HG02885 (cell line): ENCODE measurements around the gene SLC43A2.
"Not testable (repeated sequence)": the region's sequence is repeated elsewhere in the genome, so short reads cannot be mapped to it uniquely, and the experiment has no call there.

Experiments
- ATAC-seq: cut with Tn5 transposase; IDR thresholded peaks from one replicate; pipeline ENCODE4 v1.9.1; 2021; ENCODE audit warnings: mild to moderate bottlenecking; ENCODE audit not compliant: unreplicated experiment, poor library complexity

SLC43A2 gene

GRCh38 chr17:1568950-1569810 is 59.5 kb downstream of the SLC43A2 start:
- ATAC-seq, result no peak

DNA sequence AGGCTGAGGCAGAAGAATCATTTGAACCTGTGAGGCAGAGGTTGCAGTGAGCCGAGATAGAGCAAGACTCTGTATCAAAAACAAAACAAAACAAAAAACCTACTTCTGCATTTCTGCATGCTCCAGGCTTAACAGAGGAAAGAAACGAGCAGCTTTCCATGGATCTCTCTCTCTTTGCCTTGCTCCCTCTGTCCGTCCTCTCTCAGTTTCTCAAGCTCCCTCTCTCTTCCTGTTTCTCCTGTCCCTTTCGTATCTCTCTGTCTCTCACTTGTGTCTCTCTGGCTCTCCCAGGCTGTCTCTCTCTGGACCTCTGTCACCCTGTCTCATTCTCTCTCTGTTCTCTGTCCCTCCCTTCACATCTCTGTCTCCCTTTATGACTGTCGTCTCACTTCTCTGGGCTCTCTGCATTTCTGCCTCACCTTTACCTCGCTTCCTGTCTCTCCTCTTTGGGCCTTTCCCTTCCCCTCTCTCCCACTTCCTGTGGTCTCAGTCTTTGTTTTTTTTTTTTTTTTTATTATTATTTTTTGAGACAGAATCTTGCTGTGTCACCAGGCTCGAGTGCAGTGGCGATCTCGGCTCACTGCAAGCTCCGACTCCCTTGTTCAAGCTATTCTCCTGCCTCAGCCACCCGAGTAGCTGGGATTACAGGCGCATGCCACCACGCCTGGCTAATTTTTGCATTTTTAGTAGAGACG is 62.0 kb downstream of the SLC43A2 start:
- ATAC-seq, result no peak

DNA sequence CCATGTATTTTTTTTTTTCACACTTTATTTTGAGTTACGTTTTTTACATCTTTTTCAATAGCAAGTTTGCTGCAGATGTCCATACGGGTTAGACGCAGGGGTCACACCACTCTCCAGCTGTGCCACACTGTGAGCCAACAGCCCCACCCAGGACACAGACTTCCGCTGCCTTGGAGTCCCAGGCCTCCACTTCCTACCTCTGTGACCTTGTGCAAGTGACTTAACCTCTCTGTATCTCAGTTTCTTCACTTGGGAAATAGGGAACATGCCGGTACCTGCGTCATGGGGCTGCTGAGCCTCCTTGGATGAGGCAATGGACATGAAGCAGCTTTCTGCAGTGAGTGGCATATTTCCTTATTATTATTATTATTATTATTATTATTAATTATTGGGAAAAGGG is 62.8 kb downstream of the SLC43A2 start:
- ATAC-seq, result no peak

GRCh38 chr17:1563786-1564613 is 64.6 kb downstream of the SLC43A2 start:
- no peak for ATAC-seq

DNA sequence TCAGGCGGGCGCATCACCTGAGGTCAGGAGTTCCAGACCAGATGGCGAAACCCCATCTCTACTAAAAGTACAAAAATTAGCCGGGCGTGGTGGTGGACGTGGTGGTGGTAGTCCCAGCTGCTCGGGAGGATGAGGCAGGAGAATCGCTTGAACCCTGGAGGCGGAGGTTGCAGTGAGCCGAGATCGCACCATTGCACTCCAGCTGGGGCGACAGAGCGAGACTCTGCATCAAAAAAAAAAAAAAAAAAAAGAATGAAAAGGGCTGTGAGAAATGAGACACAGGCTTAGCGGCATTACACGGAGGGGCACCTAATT is 65.2 kb downstream of the SLC43A2 start:
- ATAC-seq, result not testable (repeated sequence)

GRCh38 chr17:1562176-1562643 is 66.4 kb downstream of the SLC43A2 start:
- peak; percentile 36 for ATAC-seq

GRCh38 chr17:1561420-1562175 is 67.0 kb downstream of the SLC43A2 start:
- peak; percentile 24 for ATAC-seq

- ATAC-seq, result no peak
Observed at GRCh38 chr17:1560858-1561355, 67.7 kb downstream of the SLC43A2 start.

DNA sequence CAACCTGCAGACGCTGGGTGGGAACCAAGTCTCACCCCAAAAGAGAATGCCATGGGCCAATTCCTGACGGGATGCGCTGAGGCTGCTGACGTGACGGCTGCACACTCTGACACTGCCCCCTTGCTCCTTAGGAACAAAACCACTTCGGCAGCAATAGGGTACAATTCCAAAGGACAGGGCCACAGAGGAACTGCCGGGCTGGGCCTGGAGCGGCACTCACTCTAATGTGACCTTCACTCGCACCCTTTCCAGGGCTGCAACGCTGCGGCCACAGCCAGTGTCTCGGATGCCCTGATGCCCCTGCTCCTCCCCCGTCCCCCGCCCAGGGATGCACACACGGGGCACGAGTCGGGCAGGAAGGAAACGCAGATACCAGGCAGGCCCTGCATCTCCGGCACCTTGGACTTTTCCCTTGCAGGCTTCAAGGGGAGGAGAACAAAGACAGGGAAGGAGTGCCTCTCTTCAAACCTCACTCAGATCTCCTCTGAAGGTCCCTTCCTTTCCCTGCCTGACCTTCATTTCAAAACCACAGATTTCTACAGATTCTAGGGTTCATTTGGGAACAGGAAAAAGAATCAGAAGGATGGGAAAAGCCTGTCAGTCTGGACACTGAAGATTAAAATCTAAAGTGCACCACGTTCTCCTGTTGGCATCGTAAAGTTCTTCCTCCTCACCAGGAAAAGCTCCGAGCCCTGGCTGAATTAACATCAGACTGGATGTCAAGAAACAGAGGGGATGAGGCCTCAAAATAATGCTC is 68.4 kb downstream of the SLC43A2 start:
- ATAC-seq, result no peak

GRCh38 chr17:1559047-1560043 is 69.3 kb downstream of the SLC43A2 start:
- ATAC-seq, result no peak

- ATAC-seq, result no peak
Observed at GRCh38 chr17:1558401-1558800, 70.2 kb downstream of the SLC43A2 start.

GRCh38 chr17:1557355-1558095 is 71.1 kb downstream of the SLC43A2 start:
- no peak for ATAC-seq

DNA sequence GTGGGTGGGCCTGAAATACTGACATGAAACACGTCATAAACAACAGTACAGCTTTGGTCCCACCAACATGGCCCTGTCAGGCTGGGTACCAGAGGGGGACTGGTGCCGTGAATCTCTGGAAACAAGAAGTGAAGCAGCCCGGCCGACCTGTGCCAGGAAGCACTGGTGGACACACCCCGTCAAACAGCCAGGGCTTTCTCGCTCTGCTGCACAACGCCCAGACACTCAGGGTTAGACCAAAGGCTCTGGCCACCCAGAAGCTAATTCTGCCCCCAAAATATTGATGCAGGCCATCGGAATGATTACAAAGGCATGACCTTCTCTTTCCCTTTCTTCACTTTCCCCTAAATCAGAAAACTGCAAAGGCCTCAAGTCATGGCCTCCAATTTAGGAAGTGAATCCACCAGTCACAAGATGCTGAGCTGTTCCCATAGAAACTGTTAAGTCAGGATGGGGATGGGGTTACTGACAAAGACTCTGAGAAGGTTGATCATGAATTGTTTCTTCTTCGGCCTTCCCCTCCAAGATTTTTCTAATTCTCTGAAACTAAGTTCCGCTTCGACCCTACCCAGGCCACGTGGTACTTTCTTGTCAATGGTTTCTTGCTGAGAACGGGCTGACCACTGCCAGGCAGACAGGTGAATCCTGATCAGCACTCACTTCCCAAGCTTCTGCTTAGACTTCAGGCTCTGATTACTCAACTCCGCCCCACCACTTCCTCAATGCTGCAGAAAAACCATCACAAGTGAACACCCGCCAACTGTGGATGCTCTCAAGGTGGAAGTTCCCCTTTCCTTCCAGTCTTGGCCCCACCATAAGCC is 72.8 kb downstream of the SLC43A2 start:
- no peak for ATAC-seq

- ATAC-seq, result no peak
Observed at GRCh38 chr17:1554751-1555540, 73.7 kb downstream of the SLC43A2 start.

- ATAC-seq, result no peak
Observed at GRCh38 chr17:1553354-1554266, 75.0 kb downstream of the SLC43A2 start.
